A549 (cell line): ENCODE measurements around the gene SRPK2. TPM values are rescaled to one million over a fixed set of nuclear protein-coding genes. Genes with fewer than 3 reads are reported as not detected.

ENCODE experiments used
- ATAC-seq, 2 experiments: fragments of 200-7000 bp in 1 of 2; fragments of >200 bp in 1 of 2; cut with Nextera tagmentation in 1 of 2; cut with Tn5 transposase in 1 of 2; 3 replicates each; pipeline versions ENCODE4 v1.8.0 to v1.9.1; 2018 to 2020; ENCODE audit warnings: mild to moderate bottlenecking in 1 of 2, moderate library complexity in 1 of 2
- CTCF ChIA-PET: fragments of 300-600 bp; sonication (Branson Sonifier 250); formaldehyde crosslinking; extraction: SDS; loops from one replicate; lab custom pipeline; 2021; ENCODE audit warnings: antibody characterized with exemption, inconsistent platforms; lab: Yijun Ruan, JAX
- POLR2A ChIA-PET: fragments of 350-600 bp; formaldehyde crosslinking; extraction: SDS; loops from one replicate; lab custom pipeline; 2021; ENCODE audit warnings: antibody characterized with exemption, inconsistent platforms; lab: Yijun Ruan, JAX
- DNase-seq, 2 experiments: peaks; one replicate each; pipeline versions ENCODE4 v3.0.0 to v3.0.0-alpha.2; 2011 to 2016; ENCODE audit warnings: low read depth in 1 of 2, low spot score in 1 of 2
- FAIRE-seq: peaks from 2 replicates; lab custom pipeline; 2011; peaks lifted over from hg19 to GRCh38; lab: Jason Lieb, UNC
- H3K27ac ChIP-seq, 2 experiments: fragments of >200 bp; sonication (Bioruptor Twin); formaldehyde crosslinking; 3 replicates each; pipeline ENCODE4 v1.5.1; 2016 to 2017
- H3K4me1 ChIP-seq: fragments of >200 bp; sonication (Bioruptor Twin); formaldehyde crosslinking; 3 replicates; pipeline ENCODE4 v1.6.1; 2016
- H3K4me2 ChIP-seq: fragments of >200 bp; sonication (Bioruptor Twin); formaldehyde crosslinking; 3 replicates; pipeline ENCODE4 v1.6.1; 2016
- H3K4me3 ChIP-seq: fragments of >200 bp; sonication (Bioruptor Twin); formaldehyde crosslinking; 3 replicates; pipeline ENCODE4 v1.5.1; 2016
- H3K9me3 ChIP-seq: fragments of >200 bp; sonication (Bioruptor Twin); formaldehyde crosslinking; 3 replicates; pipeline ENCODE4 v1.6.1; 2016
- CBX2 ChIP-seq: fragments of 200-600 bp; sonication (generic); IDR thresholded peaks from 2 replicates; pipeline ENCODE4 v1.6.1; 2016; ENCODE audit warnings: low read depth, mild to moderate bottlenecking, borderline replicate concordance
- EHMT2 ChIP-seq: fragments of 200-600 bp; sonication (generic); IDR thresholded peaks from 2 replicates; pipeline ENCODE4 v1.6.1; 2016; ENCODE audit warnings: antibody characterized with exemption, low read depth, mild to moderate bottlenecking, moderate library complexity
- EP300 ChIP-seq, 2 experiments: fragments of >200 bp; sonication (Bioruptor Twin); formaldehyde crosslinking; IDR thresholded peaks; 2 replicates in 1 of 2; 3 replicates in 1 of 2; pipeline ENCODE4 v1.6.1; 2016 to 2017
- FOSB ChIP-seq: fragments of 250-450 bp; sonication (Bioruptor Pico); IDR thresholded peaks from 2 replicates; pipeline ENCODE4 v1.5.0; 2020; ENCODE audit warnings: mild to moderate bottlenecking, moderate library complexity
- FOSL2 ChIP-seq, 2 experiments: fragments of 450-650 bp in 1 of 2; fragments of >200 bp in 1 of 2; sonication (Bioruptor Twin) in 1 of 2; formaldehyde crosslinking; IDR thresholded peaks; 2 replicates each; pipeline versions ENCODE4 v1.5.0 to v1.6.1; 2016 to 2020; ENCODE audit warnings: mild to moderate bottlenecking in 1 of 2, moderate library complexity in 1 of 2
- GATA3 ChIP-seq: IDR thresholded peaks from 2 replicates; pipeline ENCODE4 v1.6.1; 2012; ENCODE audit warnings: borderline replicate concordance
- HDAC2 ChIP-seq: fragments of 200-600 bp; sonication (generic); IDR thresholded peaks from 2 replicates; pipeline ENCODE4 v1.6.1; 2016
- HOXA7 ChIP-seq: fragments of 250-450 bp; sonication (Bioruptor Pico); IDR thresholded peaks from 2 replicates; pipeline ENCODE4 v1.5.0; 2020; ENCODE audit warnings: mild to moderate bottlenecking, moderate library complexity
- NR3C1 ChIP-seq: fragments of >200 bp; sonication (Bioruptor Twin); formaldehyde crosslinking; IDR thresholded peaks from 3 replicates; pipeline ENCODE4 v1.6.1; 2017
- RARB ChIP-seq: fragments of 250-450 bp; sonication (Bioruptor Pico); IDR thresholded peaks from 2 replicates; pipeline ENCODE4 v1.8.0; 2021; ENCODE audit warnings: mild to moderate bottlenecking, moderate library complexity
- RCOR1 ChIP-seq: fragments of 150-350 bp; IDR thresholded peaks from 2 replicates; pipeline ENCODE4 v1.6.1; 2014; ENCODE audit warnings: antibody characterized with exemption, low read length, low read depth
- TP53 ChIP-seq: fragments of 250-450 bp; sonication (Bioruptor Pico); IDR thresholded peaks from 2 replicates; pipeline ENCODE4 v1.5.0; 2021; ENCODE audit warnings: mild to moderate bottlenecking, moderate library complexity
- WGBS: methylation state at CpG from one replicate; pipeline ENCODE4 v1.1.6; 2017; ENCODE audit errors: missing lambda C conversion rate; 5-methylcytosine and 5-hydroxymethylcytosine counted together
- polyA plus RNA-seq, 4 experiments: library from polyadenylated mRNA; depleted of rRNA in 3 of 4; stranded (reverse); fragments of >200 nt; fragmentation: RNase III in 1 of 4; extraction: RNeasy Plus Mini Kit Qiagen cat#74134 plus additional on column Dnase treatment in 1 of 4; gene quantifications; 2 replicates in 3 of 4; 3 replicates in 1 of 4; pipeline ENCODE4 v1.2.3, GENCODE V29; 2011 to 2017
- TF ChIP-seq, protein P1 (sequence below): fragments of 250-450 bp; sonication (Bioruptor Pico); IDR thresholded peaks from 2 replicates; pipeline ENCODE4 v1.5.0; 2021; ENCODE audit warnings: mild to moderate bottlenecking, moderate library complexity, borderline replicate concordance
- TF ChIP-seq, protein P2 (sequence below): IDR thresholded peaks from 2 replicates; pipeline ENCODE4 v1.6.1; 2012
- TF ChIP-seq, protein P3 (sequence below): fragments of >200 bp; sonication (Bioruptor Twin); formaldehyde crosslinking; IDR thresholded peaks from 3 replicates; pipeline ENCODE4 v1.5.1; 2016
- TF ChIP-seq, protein P4 (sequence below): IDR thresholded peaks from 2 replicates; pipeline ENCODE4 v1.6.1; 2012; ENCODE audit warnings: low read depth, borderline replicate concordance

SRPK2 gene
- polyA plus RNA-seq, 2 of the 4 experiments (the other 2 are of a cell fraction): 23.0 to 30.9 TPM

- TF ChIP-seq, protein P1, sequence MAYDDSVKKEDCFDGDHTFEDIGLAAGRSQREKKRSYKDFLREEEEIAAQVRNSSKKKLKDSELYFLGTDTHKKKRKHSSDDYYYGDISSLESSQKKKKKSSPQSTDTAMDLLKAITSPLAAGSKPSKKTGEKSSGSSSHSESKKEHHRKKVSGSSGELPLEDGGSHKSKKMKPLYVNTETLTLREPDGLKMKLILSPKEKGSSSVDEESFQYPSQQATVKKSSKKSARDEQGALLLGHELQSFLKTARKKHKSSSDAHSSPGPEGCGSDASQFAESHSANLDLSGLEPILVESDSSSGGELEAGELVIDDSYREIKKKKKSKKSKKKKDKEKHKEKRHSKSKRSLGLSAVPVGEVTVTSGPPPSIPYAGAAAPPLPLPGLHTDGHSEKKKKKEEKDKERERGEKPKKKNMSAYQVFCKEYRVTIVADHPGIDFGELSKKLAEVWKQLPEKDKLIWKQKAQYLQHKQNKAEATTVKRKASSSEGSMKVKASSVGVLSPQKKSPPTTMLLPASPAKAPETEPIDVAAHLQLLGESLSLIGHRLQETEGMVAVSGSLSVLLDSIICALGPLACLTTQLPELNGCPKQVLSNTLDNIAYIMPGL (CRISPR knock-in tag): no peak
- no peak for TF ChIP-seq GATA3
- H3K4me1 ChIP-seq: no peaks in the 10 kb centered on the region
- H3K4me2 ChIP-seq: no peak overlapping the region
- DNase-seq (no peak), FAIRE-seq (no peak), ATAC-seq (no peak)
- CTCF ChIA-PET: interaction anchor here (0.7 to 1.9 kb wide), 3 partner anchors 16 to 447 kb away, joined by 3 to 4 read pairs (median 3); no protein-coding TSS in a partner anchor
- POLR2A ChIA-PET: no interaction called here
- H3K27ac ChIP-seq: no peak overlapping the region
- no peak overlapping the region for H3K4me3 ChIP-seq
- no peaks in the 10 kb centered on the region for H3K9me3 ChIP-seq
These were observed 249.3 kb downstream of the SRPK2 start for GRCh38 chr7:105139381-105139780.

DNA sequence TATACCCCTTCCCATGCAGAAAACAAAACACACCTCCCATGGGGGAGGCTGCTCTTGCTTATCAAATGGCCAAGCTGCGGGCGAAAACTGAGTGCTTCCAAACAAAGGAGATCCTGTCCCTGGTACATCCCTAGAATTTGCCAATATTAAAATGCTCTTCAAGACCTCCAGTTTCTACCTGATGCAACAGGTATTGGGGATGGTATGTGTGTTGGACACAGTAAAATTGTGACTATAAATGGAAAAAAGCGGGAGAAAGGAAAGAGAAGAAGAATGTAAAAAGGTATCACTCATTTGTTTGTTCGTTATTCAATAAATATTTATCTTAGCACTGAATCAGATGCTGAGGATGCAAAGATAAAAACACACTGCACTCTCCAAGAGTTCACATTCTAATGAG is 250.8 kb downstream of the SRPK2 start:
- no peak for ATAC-seq
- Histone ChIP-seq H3K4me3 (no peak overlapping the region), H3K4me1 (no peaks in the 10 kb centered on the region), H3K27ac (no peak overlapping the region), H3K9me3 (no peaks in the 10 kb centered on the region), H3K4me2 (no peak overlapping the region)
- no peak for FAIRE-seq
- no peak for DNase-seq
- POLR2A ChIA-PET: no interaction called here
- TF ChIP-seq, protein P1 (CRISPR knock-in tag): no peak
- 93% methylated on average over 4 of the region's 4 CpGs for WGBS
- CTCF ChIA-PET: no interaction called here

DNA sequence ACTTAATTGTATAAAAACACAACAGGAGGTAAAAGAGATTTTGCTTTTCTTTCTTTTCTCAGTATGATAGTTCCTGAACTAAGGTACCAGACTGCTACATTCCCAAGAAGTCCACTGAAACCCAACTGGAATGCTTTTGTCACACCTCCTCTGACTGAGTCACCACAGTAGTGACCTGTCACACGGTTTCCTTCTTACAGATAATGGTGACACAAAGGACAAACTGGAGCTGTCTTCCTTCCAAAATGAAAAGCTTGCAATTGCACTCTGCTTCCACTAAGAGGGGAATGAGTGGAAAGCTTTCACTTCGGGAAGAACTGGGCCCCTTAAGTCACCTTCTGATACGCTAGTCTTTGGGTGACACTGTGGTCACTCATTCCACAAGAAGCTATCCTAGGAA is 252.5 kb downstream of the SRPK2 start:
- ATAC-seq (peak in 1 of 2 experiments; percentile 29; a peak in 2 of 6 replicates), DNase-seq (no peak), FAIRE-seq (no peak)
- no peak overlapping the region for H3K27ac ChIP-seq
- no peak overlapping the region for H3K4me3 ChIP-seq
- no peaks in the 10 kb centered on the region for H3K4me1 ChIP-seq
- TF ChIP-seq HDAC2 (no peak), RCOR1 (no peak), NR3C1 (no peak), EHMT2 (no peak), FOSL2 (IDR thresholded peaks at IDR 0.05) (no peak), FOSL2 (CRISPR knock-in tag; IDR thresholded peaks at IDR 0.05) (no peak), FOSB (CRISPR knock-in tag) (no peak), EP300 (IDR thresholded peaks at IDR 0.05) (no peak), HOXA7 (CRISPR knock-in tag) (no peak), TP53 (no peak), CBX2 (no peak), RARB (CRISPR knock-in tag) (no peak)
- TF ChIP-seq, protein P2, sequence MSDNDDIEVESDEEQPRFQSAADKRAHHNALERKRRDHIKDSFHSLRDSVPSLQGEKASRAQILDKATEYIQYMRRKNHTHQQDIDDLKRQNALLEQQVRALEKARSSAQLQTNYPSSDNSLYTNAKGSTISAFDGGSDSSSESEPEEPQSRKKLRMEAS: no peak
- TF ChIP-seq, protein P3, sequence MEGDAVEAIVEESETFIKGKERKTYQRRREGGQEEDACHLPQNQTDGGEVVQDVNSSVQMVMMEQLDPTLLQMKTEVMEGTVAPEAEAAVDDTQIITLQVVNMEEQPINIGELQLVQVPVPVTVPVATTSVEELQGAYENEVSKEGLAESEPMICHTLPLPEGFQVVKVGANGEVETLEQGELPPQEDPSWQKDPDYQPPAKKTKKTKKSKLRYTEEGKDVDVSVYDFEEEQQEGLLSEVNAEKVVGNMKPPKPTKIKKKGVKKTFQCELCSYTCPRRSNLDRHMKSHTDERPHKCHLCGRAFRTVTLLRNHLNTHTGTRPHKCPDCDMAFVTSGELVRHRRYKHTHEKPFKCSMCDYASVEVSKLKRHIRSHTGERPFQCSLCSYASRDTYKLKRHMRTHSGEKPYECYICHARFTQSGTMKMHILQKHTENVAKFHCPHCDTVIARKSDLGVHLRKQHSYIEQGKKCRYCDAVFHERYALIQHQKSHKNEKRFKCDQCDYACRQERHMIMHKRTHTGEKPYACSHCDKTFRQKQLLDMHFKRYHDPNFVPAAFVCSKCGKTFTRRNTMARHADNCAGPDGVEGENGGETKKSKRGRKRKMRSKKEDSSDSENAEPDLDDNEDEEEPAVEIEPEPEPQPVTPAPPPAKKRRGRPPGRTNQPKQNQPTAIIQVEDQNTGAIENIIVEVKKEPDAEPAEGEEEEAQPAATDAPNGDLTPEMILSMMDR: no peak
- TF ChIP-seq, protein P4, sequence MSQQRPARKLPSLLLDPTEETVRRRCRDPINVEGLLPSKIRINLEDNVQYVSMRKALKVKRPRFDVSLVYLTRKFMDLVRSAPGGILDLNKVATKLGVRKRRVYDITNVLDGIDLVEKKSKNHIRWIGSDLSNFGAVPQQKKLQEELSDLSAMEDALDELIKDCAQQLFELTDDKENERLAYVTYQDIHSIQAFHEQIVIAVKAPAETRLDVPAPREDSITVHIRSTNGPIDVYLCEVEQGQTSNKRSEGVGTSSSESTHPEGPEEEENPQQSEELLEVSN: no peak
- WGBS: 82% methylated on average over 3 of the region's 3 CpGs
- ChIA-PET POLR2A (interaction anchor here (0.6 kb wide), 1 partner anchor 976 kb away, joined by 4 read pairs; the partner anchor contains the start of gene SYPL1), CTCF (interaction anchor here (0.6 to 2.1 kb wide), 5 partner anchors 13 to 232 kb away, joined by 3 to 6 read pairs (median 4); no protein-coding TSS in a partner anchor)
- no peak overlapping the region for H3K4me2 ChIP-seq
- H3K9me3 ChIP-seq: no peaks in the 10 kb centered on the region
